Upper lobe of right lung (tissue), 1 donor: ENCODE measurements around the gene RTL5. TPM values are rescaled to one million over a fixed set of nuclear protein-coding genes. Genes with fewer than 3 reads are reported as not detected.

ENCODE experiments used
- ATAC-seq: fragments of 200-7000 bp; cut with Tn5 transposase; one replicate; pipeline ENCODE4 v1.9.1; 2020; ENCODE audit warnings: mild to moderate bottlenecking, moderate library complexity
- DNase-seq: peaks from one replicate; pipeline ENCODE4 v3.0.0-alpha.2; 2020
- H3K27ac ChIP-seq: fragments of 200-600 bp; one replicate; pipeline ENCODE4 v1.8.0; 2022
- H3K27me3 ChIP-seq: fragments of 200-600 bp; one replicate; pipeline ENCODE4 v1.8.0; 2022; ENCODE audit warnings: mild to moderate bottlenecking
- H3K36me3 ChIP-seq: fragments of 200-600 bp; one replicate; pipeline ENCODE4 v1.8.0; 2022
- H3K4me1 ChIP-seq: fragments of 200-600 bp; one replicate; pipeline ENCODE4 v1.8.0; 2022
- H3K4me3 ChIP-seq: fragments of 200-600 bp; one replicate; pipeline ENCODE4 v1.8.0; 2022; ENCODE audit warnings: mild to moderate bottlenecking
- H3K9me3 ChIP-seq: fragments of 200-600 bp; one replicate; pipeline ENCODE4 v1.8.0; 2022
- intact Hi-C: fragments of 100-400 bp; cut with DNase I; formaldehyde crosslinking; loops from one replicate; pipeline ENCODE4 v1.11.0; 2022
- total RNA-seq: library from RNA; stranded (reverse); fragmentation: NEBNext Ultra II Directional; extraction: Animal tissue kit (Norgen Biotek cat#: 25700); gene quantifications from one replicate; pipeline ENCODE4 v1.2.1, GENCODE V29; 2021
- TF ChIP-seq, protein P1 (sequence below): fragments of 200-600 bp; IDR thresholded peaks from one replicate; pipeline ENCODE4 v1.8.0; 2022; ENCODE audit warnings: antibody characterized with exemption
- donor health status: DM: no; HTN: yes; CAD: no; lungs with severe emphysema.

The RTL5 gene
- total RNA-seq, 1 donor from 2014 or later = 9.2 TPM

DNA sequence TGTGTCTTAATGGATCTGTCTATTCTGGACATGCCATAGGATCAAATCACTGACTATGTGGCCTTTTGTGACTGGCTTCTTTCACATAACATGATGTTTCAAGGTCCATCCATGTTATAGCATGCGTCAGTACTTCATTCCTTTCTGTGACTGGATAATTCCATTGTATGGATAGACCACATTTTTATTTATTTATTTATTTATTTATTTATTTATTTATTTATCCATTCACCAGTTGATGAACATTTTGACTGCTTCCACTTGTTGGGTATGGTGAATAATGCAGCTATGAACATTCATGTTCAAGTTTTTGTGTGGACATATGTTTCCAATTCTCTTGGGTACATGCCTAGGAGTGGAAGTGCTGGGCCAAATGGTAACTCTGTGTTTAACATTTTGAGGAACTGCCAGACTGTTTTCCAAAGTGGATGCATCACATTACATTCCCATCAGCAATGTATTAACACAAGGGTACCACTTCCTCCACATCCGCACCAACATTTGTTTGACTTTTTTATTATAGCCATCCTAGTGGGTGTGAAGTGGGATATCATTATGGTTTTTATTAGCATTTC lies 14.0 kb downstream of the RTL5 start:
- ATAC-seq (no peak), DNase-seq (no peak)
- H3K9me3 ChIP-seq = no peaks in the 10 kb centered on the region
- no peak overlapping the region for H3K27ac ChIP-seq
- TF ChIP-seq, protein P1, sequence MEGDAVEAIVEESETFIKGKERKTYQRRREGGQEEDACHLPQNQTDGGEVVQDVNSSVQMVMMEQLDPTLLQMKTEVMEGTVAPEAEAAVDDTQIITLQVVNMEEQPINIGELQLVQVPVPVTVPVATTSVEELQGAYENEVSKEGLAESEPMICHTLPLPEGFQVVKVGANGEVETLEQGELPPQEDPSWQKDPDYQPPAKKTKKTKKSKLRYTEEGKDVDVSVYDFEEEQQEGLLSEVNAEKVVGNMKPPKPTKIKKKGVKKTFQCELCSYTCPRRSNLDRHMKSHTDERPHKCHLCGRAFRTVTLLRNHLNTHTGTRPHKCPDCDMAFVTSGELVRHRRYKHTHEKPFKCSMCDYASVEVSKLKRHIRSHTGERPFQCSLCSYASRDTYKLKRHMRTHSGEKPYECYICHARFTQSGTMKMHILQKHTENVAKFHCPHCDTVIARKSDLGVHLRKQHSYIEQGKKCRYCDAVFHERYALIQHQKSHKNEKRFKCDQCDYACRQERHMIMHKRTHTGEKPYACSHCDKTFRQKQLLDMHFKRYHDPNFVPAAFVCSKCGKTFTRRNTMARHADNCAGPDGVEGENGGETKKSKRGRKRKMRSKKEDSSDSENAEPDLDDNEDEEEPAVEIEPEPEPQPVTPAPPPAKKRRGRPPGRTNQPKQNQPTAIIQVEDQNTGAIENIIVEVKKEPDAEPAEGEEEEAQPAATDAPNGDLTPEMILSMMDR = no peak
- H3K27me3 ChIP-seq = no peaks in the 10 kb centered on the region
- H3K4me3 ChIP-seq = no peak overlapping the region
- intact Hi-C loops = no loop called here
- H3K36me3 ChIP-seq = no peaks in the 10 kb centered on the region
- H3K4me1 ChIP-seq = peaks cover 14% of the 10 kb centered on the region

DNA sequence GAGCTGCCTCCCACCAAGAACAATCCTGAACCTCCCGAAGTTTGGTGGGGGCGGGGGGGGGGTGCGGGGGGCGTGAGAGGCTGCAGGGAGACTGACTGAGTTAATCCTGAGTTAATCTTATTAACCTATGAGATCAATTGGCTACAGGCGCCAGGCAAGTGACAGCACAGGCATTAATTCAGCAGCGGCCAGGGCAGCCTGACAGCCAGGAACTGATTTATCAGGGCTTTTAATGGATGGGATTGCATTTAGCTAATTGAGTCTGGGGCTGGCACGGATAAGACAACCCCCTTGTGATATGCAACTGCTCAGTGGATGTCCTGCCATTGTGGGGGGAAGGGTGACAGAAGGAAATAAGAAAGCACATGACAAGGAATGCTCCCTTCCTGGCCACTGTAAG lies 16.3 kb downstream of the RTL5 start:
- intact Hi-C loops = no loop called here
- DNase-seq = no peak
- TF ChIP-seq, protein P1 = no peak
- no peak overlapping the region for H3K27ac ChIP-seq
- H3K4me3 ChIP-seq = no peak overlapping the region
- no peaks in the 10 kb centered on the region for H3K9me3 ChIP-seq
- no peaks in the 10 kb centered on the region for H3K27me3 ChIP-seq
- no peaks in the 10 kb centered on the region for H3K36me3 ChIP-seq
- H3K4me1 ChIP-seq = no peaks in the 10 kb centered on the region
- ATAC-seq = no peak

DNA sequence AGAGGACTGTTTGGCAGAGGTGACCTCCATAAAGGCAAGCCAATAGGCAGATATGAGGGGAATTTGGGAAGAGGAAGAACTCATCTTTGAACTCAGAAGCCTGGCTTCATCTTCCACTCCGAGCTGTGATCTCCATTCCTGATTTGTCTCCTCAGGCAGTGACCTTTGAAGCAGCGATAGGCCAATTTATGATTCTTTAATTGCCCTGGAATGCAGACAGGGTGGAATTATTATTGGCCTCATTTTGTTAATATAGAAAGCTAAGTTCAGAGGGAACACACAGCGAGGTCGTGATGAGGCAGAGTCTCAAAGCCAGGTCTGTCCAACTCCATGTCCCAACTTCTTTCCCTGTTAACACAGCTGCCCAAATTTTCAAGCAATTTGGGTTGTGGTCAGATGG lies 16.9 kb downstream of the RTL5 start:
- Histone ChIP-seq H3K27me3 (no peaks in the 10 kb centered on the region), H3K36me3 (no peaks in the 10 kb centered on the region), H3K4me1 (no peaks in the 10 kb centered on the region), H3K27ac (no peak overlapping the region), H3K4me3 (no peak overlapping the region), H3K9me3 (no peaks in the 10 kb centered on the region)
- no peak for DNase-seq
- intact Hi-C loops = no loop called here
- TF ChIP-seq, protein P1 = no peak
- no peak for ATAC-seq

DNA sequence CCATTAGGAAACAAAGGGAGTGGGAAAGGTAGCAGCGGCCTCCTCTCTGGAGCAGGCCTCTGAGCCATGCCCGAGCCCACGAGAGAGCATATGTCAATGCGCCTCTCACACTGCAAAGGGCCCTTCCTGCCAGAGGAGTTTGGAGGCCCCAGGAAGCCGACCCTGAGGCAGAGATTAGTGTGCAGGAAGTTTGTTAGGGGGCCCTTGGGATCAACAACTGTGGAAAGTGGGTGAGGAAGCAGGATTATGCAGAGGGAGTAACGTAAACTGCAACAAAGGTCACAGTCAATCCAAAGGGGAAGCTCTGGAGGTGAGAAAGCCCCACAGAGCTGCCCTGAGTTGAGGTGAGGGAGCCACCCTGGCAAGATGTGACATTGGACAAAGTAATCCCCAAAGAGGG lies 17.4 kb downstream of the RTL5 start:
- Histone ChIP-seq H3K4me3 (no peak overlapping the region), H3K9me3 (no peaks in the 10 kb centered on the region), H3K27me3 (no peaks in the 10 kb centered on the region), H3K4me1 (no peaks in the 10 kb centered on the region), H3K36me3 (no peaks in the 10 kb centered on the region), H3K27ac (no peak overlapping the region)
- DNase-seq (no peak), ATAC-seq (no peak)
- intact Hi-C loops = no loop called here
- TF ChIP-seq, protein P1 = no peak

DNA sequence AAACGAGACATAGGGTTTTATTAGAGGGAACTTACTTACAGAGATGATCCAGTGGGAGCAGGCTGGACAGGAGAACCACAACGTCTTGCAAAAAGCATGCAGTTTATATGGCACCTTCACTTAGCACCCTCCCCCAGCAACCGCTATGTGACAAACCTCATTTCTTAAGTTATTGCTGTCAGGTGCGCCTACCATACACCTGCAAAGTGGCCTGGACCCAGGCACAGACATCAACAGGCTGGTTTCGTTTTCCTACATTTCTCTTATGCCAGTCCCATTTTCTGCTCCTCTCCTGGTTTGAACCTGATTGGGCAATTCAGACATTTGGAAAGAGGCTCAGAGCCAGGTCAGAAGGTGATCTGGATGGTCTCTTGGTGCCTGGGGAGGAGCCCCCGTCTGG lies 18.3 kb downstream of the RTL5 start:
- Histone ChIP-seq H3K27ac (no peak overlapping the region), H3K4me1 (no peaks in the 10 kb centered on the region), H3K27me3 (no peaks in the 10 kb centered on the region), H3K36me3 (no peaks in the 10 kb centered on the region), H3K4me3 (no peak overlapping the region), H3K9me3 (no peaks in the 10 kb centered on the region)
- no peak for ATAC-seq
- TF ChIP-seq, protein P1 = no peak
- intact Hi-C loops = no loop called here
- DNase-seq = no peak
